ENCODE results near the gene NCOA5. TPM values are rescaled to one million over a fixed set of nuclear protein-coding genes. Genes with fewer than 3 reads are reported as not detected.

NCOA5 gene
- total RNA-seq, 1 experiment from 2014 or later = 52.5 TPM

- intact Hi-C loops (cut with micrococcal nuclease; ENCODE audit: unreplicated experiment) = no loop called here
- H3K9me3 Mint-ChIP-seq (ENCODE audit: unreplicated experiment) = no peaks in the 10 kb centered on the region
- H3K36me3 Mint-ChIP-seq (ENCODE audit: insufficient read depth, unreplicated experiment) = peaks cover 66% of the 10 kb centered on the region
- no peaks in the 10 kb centered on the region for H3K27me3 Mint-ChIP-seq (ENCODE audit: insufficient read depth, unreplicated experiment)
- Histone ChIP-seq H3K27me3 (replicated peaks; ENCODE audit: control insufficient read depth, insufficient read depth, low read length) (no peaks in the 10 kb centered on the region), H3K36me3 (ENCODE audit: control insufficient read depth, insufficient read depth, low read length) (peaks cover 15% of the 10 kb centered on the region), H3K4me3 (ENCODE audit: low read depth, low read length) (no peak overlapping the region), H3K9me3 (no peaks in the 10 kb centered on the region), H3K4me1 (no peaks in the 10 kb centered on the region)
- DNase-seq = no peak
- no TSS peak for BruUV-seq (replicated peaks)
- no peaks in the 10 kb centered on the region for H3K4me1 Mint-ChIP-seq (ENCODE audit: low read depth, unreplicated experiment)
- no peak overlapping the region for H3K27ac Mint-ChIP-seq (ENCODE audit: unreplicated experiment)
- H3K4me3 Mint-ChIP-seq (ENCODE audit: unreplicated experiment) = no peak overlapping the region
- no peak for TF ChIP-seq CTCF (IDR thresholded peaks at IDR 0.05; ENCODE audit: insufficient read depth in 1 of 2, low read depth in 1 of 2, low read length in 1 of 2, severe bottlenecking in 1 of 2, unreplicated experiment in 1 of 2)
- ChIA-PET POLR2A (no interaction called here), CTCF (no interaction called here)
These were observed 26.6 kb downstream of the NCOA5 start for GRCh38 chr20:46063151-46063550.

GRCh38 chr20:46062621-46063020, 27.1 kb downstream of the NCOA5 start:
- no peak for DNase-seq
- POLR2A ChIA-PET = no interaction called here
- intact Hi-C loops (cut with micrococcal nuclease; ENCODE audit: unreplicated experiment) = no loop called here

DNA sequence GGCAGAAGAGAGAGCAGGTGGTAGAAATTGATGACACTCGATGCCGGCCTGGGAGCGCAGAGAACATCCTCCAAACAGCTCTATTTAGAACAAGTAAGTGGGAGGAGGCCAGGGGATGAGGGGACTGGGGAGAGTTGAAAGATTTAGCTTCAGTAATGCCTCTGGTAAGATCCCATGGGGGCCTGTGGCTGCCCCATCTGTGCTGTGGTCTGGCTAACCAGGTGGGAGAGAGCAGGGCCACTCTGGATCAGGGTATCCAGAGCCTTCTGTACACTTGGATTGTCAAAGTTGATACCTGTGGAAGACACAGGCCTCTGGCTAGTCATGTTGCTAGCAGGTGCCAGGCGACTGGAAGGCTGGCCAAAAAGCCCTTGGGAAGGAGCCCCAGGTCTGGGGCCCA, 27.6 kb downstream of the NCOA5 start:
- H3K4me3 ChIP-seq (ENCODE audit: low read depth, low read length) = no peak overlapping the region
- no peak overlapping the region for H3K4me3 Mint-ChIP-seq (ENCODE audit: unreplicated experiment)
- no peak for DNase-seq
- CTCF ChIA-PET = no interaction called here
- H3K27ac Mint-ChIP-seq (ENCODE audit: unreplicated experiment) = no peak overlapping the region
- POLR2A ChIA-PET = no interaction called here
- peaks cover 61% of the 10 kb centered on the region for H3K36me3 Mint-ChIP-seq (ENCODE audit: insufficient read depth, unreplicated experiment)
- H3K9me3 Mint-ChIP-seq (ENCODE audit: unreplicated experiment) = no peaks in the 10 kb centered on the region
- H3K4me1 Mint-ChIP-seq (ENCODE audit: low read depth, unreplicated experiment) = no peaks in the 10 kb centered on the region
- intact Hi-C loops (cut with micrococcal nuclease; ENCODE audit: unreplicated experiment) = no loop called here
- TF ChIP-seq CTCF (IDR thresholded peaks at IDR 0.05; ENCODE audit: insufficient read depth in 1 of 2, low read depth in 1 of 2, low read length in 1 of 2, severe bottlenecking in 1 of 2, unreplicated experiment in 1 of 2) = no peak
- H3K9me3 ChIP-seq = no peaks in the 10 kb centered on the region
- no peaks in the 10 kb centered on the region for H3K4me1 ChIP-seq
- H3K27me3 ChIP-seq (replicated peaks; ENCODE audit: control insufficient read depth, insufficient read depth, low read length) = no peaks in the 10 kb centered on the region
- H3K27me3 Mint-ChIP-seq (ENCODE audit: insufficient read depth, unreplicated experiment) = no peaks in the 10 kb centered on the region
- peaks cover 15% of the 10 kb centered on the region for H3K36me3 ChIP-seq (ENCODE audit: control insufficient read depth, insufficient read depth, low read length)
- no TSS peak for BruUV-seq (replicated peaks)

More at GRCh38 chr20:46062621-46063020, 27.1 kb downstream of the NCOA5 start:
- no peak for TF ChIP-seq CTCF (IDR thresholded peaks at IDR 0.05; ENCODE audit: insufficient read depth in 1 of 2, low read depth in 1 of 2, low read length in 1 of 2, severe bottlenecking in 1 of 2, unreplicated experiment in 1 of 2)
- Mint-ChIP-seq H3K27me3 (ENCODE audit: insufficient read depth, unreplicated experiment) (no peaks in the 10 kb centered on the region), H3K9me3 (ENCODE audit: unreplicated experiment) (no peaks in the 10 kb centered on the region), H3K4me1 (ENCODE audit: low read depth, unreplicated experiment) (no peaks in the 10 kb centered on the region), H3K4me3 (ENCODE audit: unreplicated experiment) (no peak overlapping the region), H3K36me3 (ENCODE audit: insufficient read depth, unreplicated experiment) (peaks cover 61% of the 10 kb centered on the region), H3K27ac (ENCODE audit: unreplicated experiment) (no peak overlapping the region)
- H3K27me3 ChIP-seq (replicated peaks; ENCODE audit: control insufficient read depth, insufficient read depth, low read length) = no peaks in the 10 kb centered on the region
- no peaks in the 10 kb centered on the region for H3K4me1 ChIP-seq
- BruUV-seq (replicated peaks) = no TSS peak
- no peak overlapping the region for H3K4me3 ChIP-seq (ENCODE audit: low read depth, low read length)
- CTCF ChIA-PET = no interaction called here
- peaks cover 15% of the 10 kb centered on the region for H3K36me3 ChIP-seq (ENCODE audit: control insufficient read depth, insufficient read depth, low read length)
- no peaks in the 10 kb centered on the region for H3K9me3 ChIP-seq

All from Caco-2 (cell line).